Renal cortical epithelial cell (primary cell): ENCODE data around the gene RIT2. TPM values are rescaled to one million over a fixed set of nuclear protein-coding genes. Genes with fewer than 3 reads are reported as not detected.

Experiments used
- DNase-seq: peaks from one replicate; pipeline ENCODE4 v3.0.0-alpha.2; 2011; ENCODE audit warnings: low read depth
- total RNA-seq: library from RNA; depleted of rRNA; stranded (reverse); fragments of >200 nt; gene quantifications from 2 replicates; pipeline ENCODE4 v1.2.3, GENCODE V29; 2014

Gene RIT2
- not detected in 2 replicates for total RNA-seq

DNA sequence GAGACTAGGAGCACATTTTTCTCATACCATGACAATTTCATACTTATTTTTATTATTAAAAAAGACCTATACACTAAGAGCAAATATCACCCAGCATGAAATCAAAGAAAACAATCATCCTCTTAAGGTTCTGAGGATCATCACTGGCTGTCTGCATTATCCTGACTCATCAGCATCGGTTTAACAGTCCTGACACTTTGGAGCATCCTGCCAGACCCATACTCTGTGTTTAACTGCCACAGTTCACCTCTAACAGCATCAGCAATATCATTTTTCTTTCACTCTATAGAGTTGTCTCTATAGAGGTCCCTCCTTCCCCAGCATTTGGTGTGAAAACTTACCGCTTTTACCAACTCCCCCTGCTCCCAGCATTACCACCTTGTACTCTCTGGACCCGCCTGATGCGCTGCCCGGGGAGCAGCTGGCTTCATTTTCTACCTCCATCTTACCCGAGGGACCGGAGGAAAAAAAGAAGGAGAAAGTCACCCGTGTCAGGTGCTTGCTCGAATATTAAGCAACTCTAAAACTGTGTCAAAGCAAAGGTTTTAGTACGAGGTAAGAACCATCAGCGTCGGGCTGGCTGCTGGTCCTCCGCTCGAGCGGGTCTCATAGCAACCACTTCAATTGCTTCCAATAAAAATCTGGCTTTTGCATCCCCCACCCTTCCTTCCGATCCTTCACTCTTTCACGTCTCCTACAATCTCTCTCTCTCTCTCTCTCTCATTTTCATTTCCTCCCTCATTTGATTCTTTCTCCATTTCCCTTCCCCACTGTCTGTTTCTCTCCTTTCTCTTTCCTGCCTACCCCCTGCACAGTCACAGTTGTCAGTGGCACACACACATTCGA is at the start of gene RIT2:
RIT2 (minus strand) TSS at position 610 of the 846 bp plus-strand sequence.
- no peak for DNase-seq

- no peak for DNase-seq
These were observed 46.0 kb upstream of the RIT2 start for GRCh38 chr18:43161528-43161927.

GRCh38 chr18:43160509-43160908 is 45.0 kb upstream of the RIT2 start:
- DNase-seq, result no peak

DNA sequence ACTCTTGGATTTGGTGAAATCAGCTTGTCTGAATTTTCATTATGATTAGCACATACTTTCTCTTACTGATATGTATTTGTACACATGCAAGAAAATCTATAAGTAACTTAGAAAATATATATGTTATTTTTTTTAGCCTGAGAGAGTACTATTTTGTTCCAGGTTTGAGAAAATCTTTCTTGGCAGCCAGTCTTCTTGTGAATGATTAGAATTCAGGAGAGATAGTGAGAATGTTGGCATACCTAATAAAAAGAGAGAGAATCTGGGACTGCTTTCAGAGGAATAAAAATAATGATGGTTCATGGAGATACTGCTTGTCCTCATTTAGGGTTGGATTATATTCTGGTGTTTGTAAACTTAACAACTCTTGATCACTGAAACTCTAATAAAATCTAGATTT is 44.4 kb upstream of the RIT2 start:
- DNase-seq, result no peak

DNA sequence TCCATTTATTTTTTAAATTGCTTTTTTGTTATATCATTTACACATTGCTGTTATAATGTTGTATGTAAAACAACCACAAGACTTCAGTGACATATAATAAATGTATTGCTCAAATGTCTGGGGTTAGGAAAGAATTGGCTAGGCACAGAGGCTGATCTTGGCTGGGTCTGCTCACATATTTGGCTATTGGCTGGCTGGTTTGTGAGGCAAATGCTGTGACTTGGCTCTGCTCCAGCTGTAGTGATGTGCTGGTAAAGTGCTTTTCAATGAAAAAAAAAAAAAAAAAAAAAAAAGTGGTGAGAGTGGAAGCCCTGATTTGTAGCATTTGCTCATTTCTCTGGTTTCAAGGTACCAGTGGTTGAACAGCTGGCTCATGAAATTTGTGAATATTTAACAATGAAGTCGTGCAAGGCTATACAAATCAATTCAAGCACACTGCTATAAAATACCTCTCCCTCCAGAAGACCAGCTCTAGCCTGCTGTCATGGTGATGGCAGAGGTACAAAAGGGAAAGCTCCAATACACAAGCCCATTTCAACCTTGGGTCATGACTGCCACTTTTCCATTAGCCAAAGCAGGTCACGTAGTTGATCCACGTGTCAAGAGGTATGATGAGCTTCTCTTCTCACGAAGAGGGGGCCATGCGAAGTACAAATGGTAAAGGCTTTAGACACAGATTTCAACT is 43.7 kb upstream of the RIT2 start:
- DNase-seq, result no peak

- no peak for DNase-seq
These were observed 42.9 kb upstream of the RIT2 start for GRCh38 chr18:43158381-43158780.

- no peak for DNase-seq
These were observed 40.4 kb upstream of the RIT2 start for GRCh38 chr18:43155842-43156241.

- no peak for DNase-seq
These were observed 32.7 kb upstream of the RIT2 start for GRCh38 chr18:43148231-43148630.

DNA sequence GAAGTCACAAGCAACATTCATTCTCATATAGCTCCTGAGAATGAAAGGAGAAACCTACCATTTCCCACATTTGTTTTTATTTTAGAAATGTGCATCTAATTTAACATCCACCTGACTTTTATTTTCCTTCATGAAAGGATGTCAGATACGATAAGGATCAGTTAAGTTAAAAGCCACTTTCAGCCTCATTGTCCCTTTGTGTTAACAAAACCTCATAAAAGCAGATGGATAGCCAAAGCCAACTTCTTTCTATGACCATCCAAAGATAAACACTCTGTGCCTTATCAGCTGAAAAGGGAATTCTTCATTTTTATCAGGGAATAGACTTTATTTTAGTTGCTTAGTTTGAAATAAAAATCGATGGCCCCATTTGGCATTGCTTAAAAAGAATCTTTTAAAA is 25.7 kb upstream of the RIT2 start:
- no peak for DNase-seq

GRCh38 chr18:43139288-43139946 is 23.9 kb upstream of the RIT2 start:
- DNase-seq, result no peak

- no peak for DNase-seq
These were observed 19.4 kb upstream of the RIT2 start for GRCh38 chr18:43134876-43135275.

DNA sequence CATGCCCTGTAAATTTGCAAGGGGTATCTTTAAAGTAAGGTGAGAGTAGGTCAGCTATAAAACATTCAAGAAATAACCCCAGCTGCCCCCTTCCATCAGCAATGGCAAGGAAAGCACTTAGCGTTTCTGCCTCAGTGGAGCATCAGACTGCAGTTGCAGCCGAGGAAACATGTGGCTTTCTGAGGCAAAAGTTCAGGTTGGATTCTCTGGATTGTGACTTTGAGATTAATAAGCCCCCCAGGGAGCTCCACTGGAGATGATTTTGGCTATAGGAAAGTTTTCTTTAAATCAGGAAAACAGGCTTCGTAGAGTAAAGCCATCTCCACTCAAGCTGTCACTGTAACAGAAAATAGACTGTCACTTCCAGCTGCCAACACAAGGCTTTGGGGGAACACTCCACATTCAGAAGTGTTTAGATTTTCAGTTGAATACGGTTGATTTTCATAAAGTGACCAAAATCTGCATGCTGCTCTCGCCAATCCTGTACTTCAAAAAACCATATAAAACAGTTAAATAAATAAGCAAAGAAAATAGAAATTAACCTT is 15.3 kb upstream of the RIT2 start:
- DNase-seq, result no peak

GRCh38 chr18:43129946-43130524 is 14.6 kb upstream of the RIT2 start:
- DNase-seq, result peak; percentile 56

DNA sequence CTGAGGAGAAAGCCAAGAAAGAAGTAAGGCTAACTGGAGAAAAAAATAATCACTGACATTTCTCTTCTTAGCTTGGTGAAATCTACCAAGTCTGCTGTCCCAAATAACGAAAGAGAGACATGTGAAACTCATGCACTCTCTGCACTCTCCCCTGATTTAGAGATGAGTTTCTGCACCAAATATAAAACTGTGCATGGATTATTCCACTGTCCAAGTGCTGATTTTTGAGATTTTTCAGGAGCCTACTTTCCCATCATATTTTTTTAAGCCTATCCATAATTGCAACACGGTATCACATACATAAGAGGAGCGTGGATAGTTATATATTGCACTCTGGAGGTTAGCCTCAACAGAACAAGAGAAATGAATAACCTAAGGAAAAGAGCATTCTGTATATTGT is 10.0 kb upstream of the RIT2 start:
- no peak for DNase-seq

DNA sequence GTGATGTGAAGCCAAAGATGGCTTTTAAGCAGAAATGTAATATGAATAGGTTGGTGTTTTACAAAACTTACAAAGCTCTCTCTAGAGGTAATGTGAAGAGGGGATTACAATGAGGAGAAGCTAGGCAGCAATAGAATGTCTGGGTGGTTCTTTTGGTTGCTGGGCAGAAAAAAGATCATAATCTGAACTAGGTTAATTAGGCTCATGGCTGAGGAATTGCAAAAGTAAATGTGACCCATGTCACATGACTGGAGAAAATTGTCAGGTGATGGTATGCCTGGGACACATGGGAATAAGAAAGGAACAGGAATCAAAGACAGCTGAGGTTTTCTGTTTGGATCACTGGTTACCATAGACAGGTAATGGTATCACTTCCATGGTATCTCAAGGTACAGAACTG is 7.5 kb upstream of the RIT2 start:
- no peak for DNase-seq

DNA sequence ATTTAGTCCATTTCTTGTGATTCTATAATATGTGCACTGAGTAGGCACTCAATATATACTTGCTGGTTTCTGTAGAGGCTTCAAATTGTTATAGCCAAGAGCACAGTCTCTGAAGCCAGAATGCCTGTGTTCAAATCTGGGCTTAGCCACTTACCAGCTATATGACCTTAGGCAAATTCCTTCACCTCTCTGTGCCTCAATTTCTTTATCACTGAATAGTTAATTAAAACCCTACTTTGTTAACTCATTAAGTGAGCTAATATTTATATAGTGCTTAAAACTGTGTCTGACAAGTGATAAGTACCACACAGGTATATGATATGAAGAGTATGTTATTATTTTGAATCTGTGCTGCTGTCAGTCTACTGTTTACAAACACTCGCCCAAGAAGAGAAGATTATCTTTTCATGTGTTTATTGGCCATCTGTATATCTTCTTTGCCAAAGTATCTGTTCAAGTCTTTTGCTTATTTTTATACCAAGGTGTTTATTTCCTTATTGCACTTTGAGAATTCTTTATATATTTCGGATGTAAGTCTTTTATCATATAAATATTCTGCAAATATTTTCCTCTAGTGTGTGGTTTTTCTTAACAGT is 1.3 kb upstream of the RIT2 start:
- DNase-seq, result no peak

DNA sequence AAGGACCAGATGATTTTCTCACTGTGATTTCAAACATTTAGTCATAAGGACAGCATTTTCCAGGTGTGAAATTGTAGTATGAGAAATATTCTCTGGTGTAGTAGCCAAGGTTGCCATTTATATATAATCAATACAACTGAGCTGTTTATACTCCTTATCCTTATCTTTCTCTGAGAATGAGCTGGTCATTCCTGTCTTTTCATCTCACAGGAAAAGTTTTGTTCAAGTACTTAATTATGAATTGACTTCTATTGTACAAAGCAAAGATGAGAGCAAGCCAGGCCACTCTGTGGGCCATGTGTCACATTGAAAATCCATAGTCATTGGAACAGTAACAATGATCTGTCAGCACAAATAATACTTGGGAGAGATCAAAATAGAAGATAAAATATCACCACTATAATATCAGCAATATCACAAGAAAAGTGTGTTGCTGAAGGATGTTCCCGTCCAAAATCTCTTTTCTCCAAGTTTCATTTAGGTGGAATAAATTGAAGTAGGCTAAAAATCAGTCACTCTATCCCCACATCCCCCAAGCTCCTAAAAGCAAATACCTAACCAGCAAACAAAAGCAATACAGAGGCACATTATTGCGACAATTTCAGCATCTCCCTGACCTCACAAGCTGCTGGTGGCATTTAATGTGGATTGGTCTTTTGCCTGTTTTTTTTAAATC is 2.1 kb downstream of the RIT2 start:
- DNase-seq, result no peak

DNA sequence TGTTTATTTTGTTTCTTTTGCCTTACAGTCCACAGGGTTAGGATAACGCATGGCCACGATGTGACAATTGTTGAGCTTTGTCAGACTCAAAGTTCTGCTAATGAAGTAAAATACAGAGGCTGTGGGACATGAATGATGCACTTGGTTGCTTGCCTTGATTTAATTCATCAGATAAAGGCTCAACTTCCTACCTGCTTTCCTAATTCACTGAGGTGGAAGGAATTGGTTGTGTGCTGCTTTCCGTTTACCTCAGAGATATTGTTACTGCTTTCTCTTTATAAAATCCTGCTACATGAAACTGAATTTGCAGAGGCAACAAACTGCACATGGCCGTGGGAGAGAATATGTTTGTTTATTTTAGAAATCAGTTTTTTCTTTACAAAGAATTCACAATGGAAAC is 6.6 kb downstream of the RIT2 start:
- no peak for DNase-seq

- DNase-seq, result no peak
These were observed 7.0 kb downstream of the RIT2 start for GRCh38 chr18:43108469-43108868.

DNA sequence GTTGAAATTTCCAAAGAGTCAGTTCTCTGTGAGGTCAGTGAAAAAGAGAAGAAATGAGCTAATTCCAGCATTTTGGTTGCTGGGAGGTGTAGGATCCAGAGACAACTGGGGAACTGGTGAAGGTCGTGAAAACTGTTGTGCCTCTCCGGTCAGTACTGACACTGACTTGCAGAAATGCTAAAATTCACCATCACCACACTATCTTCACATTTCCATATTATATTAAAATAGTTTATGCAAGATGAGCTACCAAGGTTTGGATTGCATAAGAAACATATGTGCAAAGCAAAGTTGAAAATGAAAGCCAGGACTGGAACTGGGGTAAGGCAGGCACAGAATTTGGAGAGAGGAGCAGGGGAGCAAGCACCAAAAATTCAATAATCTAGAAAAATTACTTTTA is 21.8 kb downstream of the RIT2 start:
- no peak for DNase-seq

DNA sequence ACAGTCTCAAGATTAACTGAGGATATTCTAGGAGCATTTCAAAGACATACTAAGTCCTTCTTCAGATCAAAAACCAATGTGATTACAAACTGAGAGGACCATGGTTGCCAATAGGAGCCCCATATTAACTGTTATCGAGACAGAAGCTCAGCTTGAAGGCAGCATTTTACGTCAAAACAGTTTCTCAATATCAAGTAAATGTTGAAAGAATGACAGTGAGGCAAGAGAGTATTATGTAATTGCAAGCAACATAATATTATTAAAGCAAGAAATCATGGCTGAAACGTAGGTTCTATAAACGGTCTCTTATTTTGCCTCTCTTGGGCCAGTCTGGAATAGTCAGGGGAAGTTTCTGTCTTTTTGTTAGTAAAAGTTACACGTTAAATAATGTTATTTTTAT is 22.9 kb downstream of the RIT2 start:
- no peak for DNase-seq
